ENCODE data around the gene BCAP31. TPM values are rescaled to one million over a fixed set of nuclear protein-coding genes. Genes with fewer than 3 reads are reported as not detected.

Gene BCAP31
- total and polyA plus RNA-seq, 12 donors: 121 to 343 (median 271) TPM

DNA sequence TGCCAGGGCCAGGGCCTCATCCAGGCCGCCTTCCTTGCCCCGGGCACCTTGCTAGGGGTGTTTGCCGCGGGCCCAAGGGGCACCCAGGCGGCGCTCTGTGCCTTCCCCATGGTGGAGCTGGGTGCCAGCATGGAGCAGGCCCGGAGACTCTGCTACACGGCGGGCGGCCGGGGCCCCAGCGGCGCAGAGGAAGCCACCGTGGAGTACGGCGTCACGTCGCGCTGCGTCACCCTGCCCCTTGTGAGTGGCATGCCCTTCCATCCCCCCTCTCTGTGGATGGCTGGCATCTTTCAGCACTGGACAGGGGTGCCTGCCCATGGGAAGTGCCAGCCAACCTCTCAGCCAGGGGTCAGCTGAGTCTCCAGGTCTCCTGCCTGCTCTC is 43.5 kb upstream of the BCAP31 start:
- peaks cover 0 to 10% of the 10 kb centered on the region in 2 donors for H3K36me3 ChIP-seq (replicated peaks in 1 of 2)
- peak in 1 of 7 donors; percentile 11 for DNase-seq
- H3K4me3 ChIP-seq: no peak overlapping the region
- 88 to 97% methylated on average over 20 of the region's 20 CpGs; no CpG with 5 or more reads in 2 of the 4 donors for WGBS, 4 donors
- peak overlapping the region in 2 of 5 donors; percentile 43 to 87 for H3K27ac ChIP-seq
- H3K27me3 ChIP-seq: no peaks in the 10 kb centered on the region
- peaks cover 0 to 18% of the 10 kb centered on the region in 2 donors for H3K4me1 ChIP-seq (replicated peaks in 1 of 2)
- intact Hi-C loops (cut with DNase I): loop anchor here in 1 of 2 donors (5.0 kb wide), 1 partner anchor 190 kb away; no protein-coding TSS in a partner anchor
- H3K9me3 ChIP-seq (replicated peaks in 1 of 3): no peaks in the 10 kb centered on the region
- TF ChIP-seq, protein P1, sequence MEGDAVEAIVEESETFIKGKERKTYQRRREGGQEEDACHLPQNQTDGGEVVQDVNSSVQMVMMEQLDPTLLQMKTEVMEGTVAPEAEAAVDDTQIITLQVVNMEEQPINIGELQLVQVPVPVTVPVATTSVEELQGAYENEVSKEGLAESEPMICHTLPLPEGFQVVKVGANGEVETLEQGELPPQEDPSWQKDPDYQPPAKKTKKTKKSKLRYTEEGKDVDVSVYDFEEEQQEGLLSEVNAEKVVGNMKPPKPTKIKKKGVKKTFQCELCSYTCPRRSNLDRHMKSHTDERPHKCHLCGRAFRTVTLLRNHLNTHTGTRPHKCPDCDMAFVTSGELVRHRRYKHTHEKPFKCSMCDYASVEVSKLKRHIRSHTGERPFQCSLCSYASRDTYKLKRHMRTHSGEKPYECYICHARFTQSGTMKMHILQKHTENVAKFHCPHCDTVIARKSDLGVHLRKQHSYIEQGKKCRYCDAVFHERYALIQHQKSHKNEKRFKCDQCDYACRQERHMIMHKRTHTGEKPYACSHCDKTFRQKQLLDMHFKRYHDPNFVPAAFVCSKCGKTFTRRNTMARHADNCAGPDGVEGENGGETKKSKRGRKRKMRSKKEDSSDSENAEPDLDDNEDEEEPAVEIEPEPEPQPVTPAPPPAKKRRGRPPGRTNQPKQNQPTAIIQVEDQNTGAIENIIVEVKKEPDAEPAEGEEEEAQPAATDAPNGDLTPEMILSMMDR (IDR thresholded peaks at IDR 0.05): no peak
- no peak for TF ChIP-seq POLR2A (IDR thresholded peaks at IDR 0.05)

DNA sequence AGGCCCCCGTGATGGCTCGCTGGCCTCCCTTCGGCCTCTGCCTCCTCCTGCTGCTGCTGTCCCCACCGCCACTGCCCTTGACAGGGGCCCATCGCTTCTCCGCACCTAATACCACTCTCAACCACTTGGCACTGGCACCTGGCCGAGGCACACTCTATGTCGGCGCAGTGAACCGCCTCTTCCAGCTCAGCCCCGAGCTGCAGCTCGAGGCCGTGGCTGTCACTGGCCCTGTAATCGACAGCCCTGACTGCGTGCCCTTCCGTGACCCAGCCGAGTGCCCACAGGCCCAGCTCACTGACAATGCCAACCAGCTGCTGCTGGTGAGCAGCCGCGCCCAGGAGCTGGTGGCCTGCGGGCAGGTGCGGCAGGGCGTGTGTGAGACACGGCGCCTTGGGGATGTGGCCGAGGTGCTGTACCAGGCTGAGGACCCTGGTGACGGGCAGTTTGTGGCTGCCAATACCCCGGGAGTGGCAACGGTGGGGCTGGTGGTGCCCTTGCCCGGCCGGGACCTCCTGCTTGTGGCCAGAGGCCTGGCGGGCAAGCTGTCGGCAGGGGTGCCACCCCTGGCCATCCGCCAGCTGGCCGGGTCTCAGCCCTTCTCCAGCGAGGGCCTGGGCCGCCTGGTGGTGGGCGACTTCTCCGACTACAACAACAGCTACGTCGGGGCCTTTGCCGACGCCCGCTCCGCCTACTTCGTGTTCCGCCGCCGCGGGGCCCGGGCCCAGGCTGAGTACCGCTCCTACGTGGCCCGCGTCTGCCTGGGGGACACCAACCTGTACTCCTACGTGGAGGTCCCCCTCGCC is 42.9 kb upstream of the BCAP31 start:
- peak overlapping the region; percentile 21 to 87 (median 75) for H3K27ac ChIP-seq
- H3K27me3 ChIP-seq: no peaks in the 10 kb centered on the region
- H3K4me3 ChIP-seq: no peak overlapping the region
- no peaks in the 10 kb centered on the region for H3K9me3 ChIP-seq (replicated peaks in 1 of 3)
- H3K36me3 ChIP-seq (replicated peaks in 1 of 2): peaks cover 0 to 10% of the 10 kb centered on the region in 2 donors
- intact Hi-C loops (cut with DNase I): loop anchor here in 1 of 2 donors (5.0 kb wide), 1 partner anchor 190 kb away; no protein-coding TSS in a partner anchor
- peak; percentile 49 to 83 (median 77) for DNase-seq
- peaks cover 0 to 18% of the 10 kb centered on the region in 2 donors for H3K4me1 ChIP-seq (replicated peaks in 1 of 2)
- 43 to 78% (median 66%) methylated on average over 6 to 56 of the region's 56 CpGs for WGBS, 4 donors
- TF ChIP-seq POLR2A (IDR thresholded peaks at IDR 0.05): peak in 1 of 2 donors; percentile 34
- TF ChIP-seq, protein P1 (IDR thresholded peaks at IDR 0.05): peak in 4 of 6 experiments; percentile 17 to 36 (median 20)

DNA sequence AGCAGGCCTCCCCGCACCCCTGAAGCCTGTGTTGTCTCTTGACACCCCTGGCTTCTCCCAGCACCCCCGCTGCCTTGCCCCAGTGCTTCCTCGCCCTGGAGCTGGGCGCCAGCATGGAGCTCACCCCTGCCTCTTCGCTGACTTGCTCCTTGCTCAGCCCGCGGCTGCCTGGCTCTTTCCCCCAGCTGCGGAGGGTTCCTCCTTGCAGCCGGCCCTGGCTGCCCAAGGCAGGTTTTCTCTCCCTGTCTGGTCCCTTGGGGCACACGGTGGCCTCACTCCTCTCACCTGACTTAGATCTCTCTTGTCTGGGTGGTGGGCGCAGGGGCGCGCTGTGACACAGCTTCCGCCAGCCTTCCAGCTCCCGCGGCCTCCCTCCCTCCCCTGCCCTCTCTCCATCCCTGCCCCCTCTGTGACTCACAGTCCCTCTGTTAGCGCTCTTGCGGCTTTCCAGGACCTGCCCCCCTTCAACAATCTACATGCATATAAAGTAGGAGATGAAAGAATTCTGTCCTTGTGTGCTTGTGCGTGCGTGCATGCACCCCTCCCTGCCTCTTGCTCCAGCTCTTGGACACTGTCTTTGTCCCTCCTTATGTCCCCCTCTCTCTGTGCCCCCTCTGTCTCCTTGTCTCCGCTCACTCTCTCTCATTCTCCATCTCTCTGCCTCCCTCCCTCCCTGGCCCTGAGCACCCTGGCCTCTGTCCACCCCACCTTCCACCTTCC is 42.1 kb upstream of the BCAP31 start:
- no peaks in the 10 kb centered on the region for H3K9me3 ChIP-seq (replicated peaks in 1 of 3)
- H3K4me1 ChIP-seq (replicated peaks in 1 of 2): peaks cover 0 to 18% of the 10 kb centered on the region in 2 donors
- TF ChIP-seq, protein P1 (IDR thresholded peaks at IDR 0.05): no peak
- TF ChIP-seq POLR2A (IDR thresholded peaks at IDR 0.05): peak in 1 of 2 donors; percentile 39
- no peaks in the 10 kb centered on the region for H3K27me3 ChIP-seq
- WGBS, 4 donors: 13 to 57% (median 33%) methylated on average over 17 to 21 of the region's 21 CpGs
- peaks cover 0 to 8% of the 10 kb centered on the region in 2 donors for H3K36me3 ChIP-seq (replicated peaks in 1 of 2)
- peak overlapping the region; percentile 21 to 87 (median 75) for H3K27ac ChIP-seq
- intact Hi-C loops (cut with DNase I): loop anchor here in 1 of 2 donors (5.0 kb wide), 1 partner anchor 191 kb away; no protein-coding TSS in a partner anchor
- H3K4me3 ChIP-seq: peak overlapping the region in 1 of 4 donors; percentile 42
- DNase-seq: peak; percentile 54 to 78 (median 73)

Measured in adrenal gland (tissue), 12 donors.